ENCODE results near the gene VASP.

Gene VASP

GRCh38 chr19:45464852-45465441 lies 42.3 kb upstream of the VASP start:
- no peak for TF ChIP-seq CTCF (IDR thresholded peaks at IDR 0.05; ENCODE audit: borderline replicate concordance, control extremely low read depth, extremely low read depth, insufficient read depth, missing control alignments)
- in situ Hi-C loops (cut with MboI; ENCODE audit: low sequenced_read_pairs, unreplicated experiment), result no loop called here
- no peak for DNase-seq (ENCODE audit: low spot score)

GRCh38 chr19:45467115-45467455 lies 40.2 kb upstream of the VASP start:
- DNase-seq (ENCODE audit: low spot score), result no peak
- in situ Hi-C loops (cut with MboI; ENCODE audit: low sequenced_read_pairs, unreplicated experiment), result no loop called here
- TF ChIP-seq CTCF (IDR thresholded peaks at IDR 0.05; ENCODE audit: borderline replicate concordance, control extremely low read depth, extremely low read depth, insufficient read depth, missing control alignments), result no peak

- no peak for TF ChIP-seq CTCF (IDR thresholded peaks at IDR 0.05; ENCODE audit: borderline replicate concordance, control extremely low read depth, extremely low read depth, insufficient read depth, missing control alignments)
- in situ Hi-C loops (cut with MboI; ENCODE audit: low sequenced_read_pairs, unreplicated experiment), result no loop called here
- DNase-seq (ENCODE audit: low spot score), result peak; percentile 95
Measured at GRCh38 chr19:45467456-45468158, 39.7 kb upstream of the VASP start, which contains the start of gene FOSB. FOSB (plus strand) TSS chr19:45467996; CDS start chr19:45468587, 591 bp downstream.

- no peak for DNase-seq (ENCODE audit: low spot score)
- TF ChIP-seq CTCF (IDR thresholded peaks at IDR 0.05; ENCODE audit: borderline replicate concordance, control extremely low read depth, extremely low read depth, insufficient read depth, missing control alignments), result no peak
- in situ Hi-C loops (cut with MboI; ENCODE audit: low sequenced_read_pairs, unreplicated experiment), result no loop called here
Measured at GRCh38 chr19:45468159-45468651, 39.1 kb upstream of the VASP start.

GRCh38 chr19:45468803-45469131 lies 38.5 kb upstream of the VASP start:
- in situ Hi-C loops (cut with MboI; ENCODE audit: low sequenced_read_pairs, unreplicated experiment), result no loop called here
- no peak for TF ChIP-seq CTCF (IDR thresholded peaks at IDR 0.05; ENCODE audit: borderline replicate concordance, control extremely low read depth, extremely low read depth, insufficient read depth, missing control alignments)
- no peak for DNase-seq (ENCODE audit: low spot score)

- peak; percentile 96 for DNase-seq (ENCODE audit: low spot score)
- in situ Hi-C loops (cut with MboI; ENCODE audit: low sequenced_read_pairs, unreplicated experiment), result no loop called here
- no peak for TF ChIP-seq CTCF (IDR thresholded peaks at IDR 0.05; ENCODE audit: borderline replicate concordance, control extremely low read depth, extremely low read depth, insufficient read depth, missing control alignments)
Measured at GRCh38 chr19:45469132-45469944, 37.9 kb upstream of the VASP start.
